GM12878 (cell line): ENCODE results near the gene SLCO1C1.

ENCODE experiments used
- FOS ChIP-seq: IDR thresholded peaks from 3 replicates; pipeline ENCODE4 v1.6.1; 2011; ENCODE audit warnings: borderline replicate concordance; ENCODE audit not compliant: insufficient read length; ENCODE audit errors: extremely low read depth
- GABPA ChIP-seq: IDR thresholded peaks from 2 replicates; pipeline ENCODE4 v1.6.1; 2014; ENCODE audit warnings: antibody characterized with exemption, low read depth, mild to moderate bottlenecking, inconsistent platforms
- HSF1 ChIP-seq: fragments of 150-350 bp; IDR thresholded peaks from 2 replicates; pipeline ENCODE4 v1.6.1; 2014; ENCODE audit warnings: mild to moderate bottlenecking, low read depth, low read length
- POLR2A ChIP-seq: IDR thresholded peaks from 2 replicates; pipeline ENCODE4 v1.6.1; 2011; ENCODE audit warnings: low read depth, mild to moderate bottlenecking, low read length
- POLR2AphosphoS5 ChIP-seq: IDR thresholded peaks from 2 replicates; pipeline ENCODE4 v1.6.1; 2011; ENCODE audit warnings: mild to moderate bottlenecking, low read length, inconsistent platforms
- RAD21 ChIP-seq: IDR thresholded peaks from 2 replicates; pipeline ENCODE4 v1.6.1; 2011; ENCODE audit warnings: mild to moderate bottlenecking, low read depth, low read length, moderate library complexity; ENCODE audit not compliant: insufficient read depth
- REST ChIP-seq: IDR thresholded peaks from 2 replicates; pipeline ENCODE4 v1.6.1; 2012; ENCODE audit warnings: mild to moderate bottlenecking, low read depth, low read length
- SIX5 ChIP-seq: IDR thresholded peaks from 2 replicates; pipeline ENCODE4 v1.6.1; 2011; ENCODE audit warnings: mild to moderate bottlenecking, low read depth, low read length, moderate library complexity; ENCODE audit not compliant: severe bottlenecking
- ZZZ3 ChIP-seq: IDR thresholded peaks from 2 replicates; pipeline ENCODE4 v1.6.1; 2011; ENCODE audit warnings: low read depth; ENCODE audit not compliant: control insufficient read depth, insufficient read length
- TF ChIP-seq, protein P1 (sequence below), 3 experiments: IDR thresholded peaks in 2 of 3; conservative IDR thresholded peaks in 1 of 3; 2 replicates each; pipeline ENCODE4 v1.5.1; 2011; ENCODE audit warnings: low read depth in 3 of 3, low read length in 3 of 3, mild to moderate bottlenecking in 3 of 3, control low read depth in 2 of 3, moderate library complexity in 2 of 3, inconsistent platforms in 1 of 3, mixed read lengths in 1 of 3; ENCODE audit not compliant: control insufficient read depth in 2 of 3, insufficient read depth in 1 of 3; ENCODE audit errors: extremely low read depth in 1 of 3
- TF ChIP-seq, protein P2 (sequence below): fragments of 450-650 bp; IDR thresholded peaks from 2 replicates; pipeline ENCODE4 v1.6.1; 2017; ENCODE audit warnings: mild to moderate bottlenecking, moderate library complexity
- TF ChIP-seq, protein P3 (sequence below): IDR thresholded peaks from 2 replicates; pipeline ENCODE4 v1.6.1; 2011; ENCODE audit warnings: mild to moderate bottlenecking, low read depth, low read length, moderate library complexity; ENCODE audit not compliant: insufficient replicate concordance
- TF ChIP-seq, protein P4 (sequence below): fragments of 150-350 bp; IDR thresholded peaks from 2 replicates; pipeline ENCODE4 v1.6.1; 2016; ENCODE audit warnings: low read depth, low read length

- TF ChIP-seq, protein P1, sequence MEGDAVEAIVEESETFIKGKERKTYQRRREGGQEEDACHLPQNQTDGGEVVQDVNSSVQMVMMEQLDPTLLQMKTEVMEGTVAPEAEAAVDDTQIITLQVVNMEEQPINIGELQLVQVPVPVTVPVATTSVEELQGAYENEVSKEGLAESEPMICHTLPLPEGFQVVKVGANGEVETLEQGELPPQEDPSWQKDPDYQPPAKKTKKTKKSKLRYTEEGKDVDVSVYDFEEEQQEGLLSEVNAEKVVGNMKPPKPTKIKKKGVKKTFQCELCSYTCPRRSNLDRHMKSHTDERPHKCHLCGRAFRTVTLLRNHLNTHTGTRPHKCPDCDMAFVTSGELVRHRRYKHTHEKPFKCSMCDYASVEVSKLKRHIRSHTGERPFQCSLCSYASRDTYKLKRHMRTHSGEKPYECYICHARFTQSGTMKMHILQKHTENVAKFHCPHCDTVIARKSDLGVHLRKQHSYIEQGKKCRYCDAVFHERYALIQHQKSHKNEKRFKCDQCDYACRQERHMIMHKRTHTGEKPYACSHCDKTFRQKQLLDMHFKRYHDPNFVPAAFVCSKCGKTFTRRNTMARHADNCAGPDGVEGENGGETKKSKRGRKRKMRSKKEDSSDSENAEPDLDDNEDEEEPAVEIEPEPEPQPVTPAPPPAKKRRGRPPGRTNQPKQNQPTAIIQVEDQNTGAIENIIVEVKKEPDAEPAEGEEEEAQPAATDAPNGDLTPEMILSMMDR (IDR thresholded peaks at IDR 0.05 in 2 of 3, conservative IDR thresholded peaks at IDR 0.05 in 1 of 3; ENCODE audit: control insufficient read depth in 2 of 3, extremely low read depth in 1 of 3, insufficient read depth in 1 of 3, low read depth in 3 of 3, low read length in 3 of 3) = no peak
- TF ChIP-seq SIX5 (no peak), FOS (no peak), RAD21 (no peak), POLR2AphosphoS5 (no peak), POLR2A (no peak), ZZZ3 (no peak), REST (no peak), GABPA (no peak), HSF1 (no peak)
- TF ChIP-seq, protein P2, sequence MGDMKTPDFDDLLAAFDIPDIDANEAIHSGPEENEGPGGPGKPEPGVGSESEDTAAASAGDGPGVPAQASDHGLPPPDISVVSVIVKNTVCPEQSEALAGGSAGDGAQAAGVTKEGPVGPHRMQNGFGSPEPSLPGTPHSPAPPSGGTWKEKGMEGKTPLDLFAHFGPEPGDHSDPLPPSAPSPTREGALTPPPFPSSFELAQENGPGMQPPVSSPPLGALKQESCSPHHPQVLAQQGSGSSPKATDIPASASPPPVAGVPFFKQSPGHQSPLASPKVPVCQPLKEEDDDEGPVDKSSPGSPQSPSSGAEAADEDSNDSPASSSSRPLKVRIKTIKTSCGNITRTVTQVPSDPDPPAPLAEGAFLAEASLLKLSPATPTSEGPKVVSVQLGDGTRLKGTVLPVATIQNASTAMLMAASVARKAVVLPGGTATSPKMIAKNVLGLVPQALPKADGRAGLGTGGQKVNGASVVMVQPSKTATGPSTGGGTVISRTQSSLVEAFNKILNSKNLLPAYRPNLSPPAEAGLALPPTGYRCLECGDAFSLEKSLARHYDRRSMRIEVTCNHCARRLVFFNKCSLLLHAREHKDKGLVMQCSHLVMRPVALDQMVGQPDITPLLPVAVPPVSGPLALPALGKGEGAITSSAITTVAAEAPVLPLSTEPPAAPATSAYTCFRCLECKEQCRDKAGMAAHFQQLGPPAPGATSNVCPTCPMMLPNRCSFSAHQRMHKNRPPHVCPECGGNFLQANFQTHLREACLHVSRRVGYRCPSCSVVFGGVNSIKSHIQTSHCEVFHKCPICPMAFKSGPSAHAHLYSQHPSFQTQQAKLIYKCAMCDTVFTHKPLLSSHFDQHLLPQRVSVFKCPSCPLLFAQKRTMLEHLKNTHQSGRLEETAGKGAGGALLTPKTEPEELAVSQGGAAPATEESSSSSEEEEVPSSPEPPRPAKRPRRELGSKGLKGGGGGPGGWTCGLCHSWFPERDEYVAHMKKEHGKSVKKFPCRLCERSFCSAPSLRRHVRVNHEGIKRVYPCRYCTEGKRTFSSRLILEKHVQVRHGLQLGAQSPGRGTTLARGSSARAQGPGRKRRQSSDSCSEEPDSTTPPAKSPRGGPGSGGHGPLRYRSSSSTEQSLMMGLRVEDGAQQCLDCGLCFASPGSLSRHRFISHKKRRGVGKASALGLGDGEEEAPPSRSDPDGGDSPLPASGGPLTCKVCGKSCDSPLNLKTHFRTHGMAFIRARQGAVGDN = no peak
- TF ChIP-seq, protein P3, sequence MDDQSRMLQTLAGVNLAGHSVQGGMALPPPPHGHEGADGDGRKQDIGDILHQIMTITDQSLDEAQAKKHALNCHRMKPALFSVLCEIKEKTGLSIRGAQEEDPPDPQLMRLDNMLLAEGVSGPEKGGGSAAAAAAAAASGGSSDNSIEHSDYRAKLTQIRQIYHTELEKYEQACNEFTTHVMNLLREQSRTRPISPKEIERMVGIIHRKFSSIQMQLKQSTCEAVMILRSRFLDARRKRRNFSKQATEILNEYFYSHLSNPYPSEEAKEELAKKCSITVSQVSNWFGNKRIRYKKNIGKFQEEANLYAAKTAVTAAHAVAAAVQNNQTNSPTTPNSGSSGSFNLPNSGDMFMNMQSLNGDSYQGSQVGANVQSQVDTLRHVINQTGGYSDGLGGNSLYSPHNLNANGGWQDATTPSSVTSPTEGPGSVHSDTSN = no peak
- TF ChIP-seq, protein P4, sequence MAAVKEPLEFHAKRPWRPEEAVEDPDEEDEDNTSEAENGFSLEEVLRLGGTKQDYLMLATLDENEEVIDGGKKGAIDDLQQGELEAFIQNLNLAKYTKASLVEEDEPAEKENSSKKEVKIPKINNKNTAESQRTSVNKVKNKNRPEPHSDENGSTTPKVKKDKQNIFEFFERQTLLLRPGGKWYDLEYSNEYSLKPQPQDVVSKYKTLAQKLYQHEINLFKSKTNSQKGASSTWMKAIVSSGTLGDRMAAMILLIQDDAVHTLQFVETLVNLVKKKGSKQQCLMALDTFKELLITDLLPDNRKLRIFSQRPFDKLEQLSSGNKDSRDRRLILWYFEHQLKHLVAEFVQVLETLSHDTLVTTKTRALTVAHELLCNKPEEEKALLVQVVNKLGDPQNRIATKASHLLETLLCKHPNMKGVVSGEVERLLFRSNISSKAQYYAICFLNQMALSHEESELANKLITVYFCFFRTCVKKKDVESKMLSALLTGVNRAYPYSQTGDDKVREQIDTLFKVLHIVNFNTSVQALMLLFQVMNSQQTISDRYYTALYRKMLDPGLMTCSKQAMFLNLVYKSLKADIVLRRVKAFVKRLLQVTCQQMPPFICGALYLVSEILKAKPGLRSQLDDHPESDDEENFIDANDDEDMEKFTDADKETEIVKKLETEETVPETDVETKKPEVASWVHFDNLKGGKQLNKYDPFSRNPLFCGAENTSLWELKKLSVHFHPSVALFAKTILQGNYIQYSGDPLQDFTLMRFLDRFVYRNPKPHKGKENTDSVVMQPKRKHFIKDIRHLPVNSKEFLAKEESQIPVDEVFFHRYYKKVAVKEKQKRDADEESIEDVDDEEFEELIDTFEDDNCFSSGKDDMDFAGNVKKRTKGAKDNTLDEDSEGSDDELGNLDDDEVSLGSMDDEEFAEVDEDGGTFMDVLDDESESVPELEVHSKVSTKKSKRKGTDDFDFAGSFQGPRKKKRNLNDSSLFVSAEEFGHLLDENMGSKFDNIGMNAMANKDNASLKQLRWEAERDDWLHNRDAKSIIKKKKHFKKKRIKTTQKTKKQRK = no peak
Measured at GRCh38 chr12:20704860-20705259, 9.7 kb downstream of the SLCO1C1 start.
